Astrocyte of the cerebellum (primary cell): ENCODE results near the gene TMCO4.

Experiments used
- DNase-seq: peaks from one replicate; pipeline ENCODE4 v3.0.0-alpha.2; 2011; ENCODE audit warnings: low read depth
- H3K4me3 ChIP-seq: 2 replicates; pipeline ENCODE4 v1.5.1; 2011; ENCODE audit warnings: mild to moderate bottlenecking, low read depth, low read length, moderate library complexity
- CTCF ChIP-seq: IDR thresholded peaks from 2 replicates; pipeline ENCODE4 v1.5.1; 2012; ENCODE audit warnings: low read length, low read depth, moderate library complexity, mild to moderate bottlenecking; ENCODE audit errors: missing control alignments
- in situ Hi-C: cut with HindIII; loops from 2 replicates; pipeline ENCODE4 v1.10.0; 2017; ENCODE audit warnings: low sequenced_read_pairs

Gene TMCO4

DNA sequence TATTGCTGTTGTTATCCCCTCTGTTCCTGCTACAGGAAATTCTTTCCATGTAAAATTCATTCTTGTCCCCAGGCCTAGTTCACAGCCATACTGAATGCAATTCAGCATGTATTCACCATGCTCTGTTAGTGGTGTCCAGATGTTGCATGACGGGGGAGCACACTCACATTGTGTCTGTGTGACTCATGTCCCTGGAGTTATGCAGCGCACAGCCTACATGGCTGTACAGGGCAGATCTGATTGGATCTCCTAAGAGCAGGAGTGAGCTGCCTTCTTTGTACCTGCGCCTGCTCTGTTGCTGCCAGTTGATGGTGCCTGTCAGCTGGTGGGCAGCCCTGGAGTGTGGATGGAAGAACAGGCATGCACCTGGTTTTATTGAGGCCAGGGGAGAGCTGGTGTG lies 117.5 kb downstream of the TMCO4 start:
- DNase-seq, result peak; percentile 37
- TF ChIP-seq CTCF, result no peak
- in situ Hi-C loops, result no loop called here
- no peak overlapping the region for H3K4me3 ChIP-seq

- no peak overlapping the region for H3K4me3 ChIP-seq
- in situ Hi-C loops, result no loop called here
- DNase-seq, result no peak
These were observed 119.1 kb downstream of the TMCO4 start for GRCh38 chr1:19680644-19681043.

GRCh38 chr1:19679691-19680090 lies 120.0 kb downstream of the TMCO4 start:
- TF ChIP-seq CTCF, result no peak
- H3K4me3 ChIP-seq, result no peak overlapping the region
- DNase-seq, result no peak
- in situ Hi-C loops, result no loop called here

More at GRCh38 chr1:19680644-19681043, 119.1 kb downstream of the TMCO4 start:
- TF ChIP-seq CTCF, result no peak

DNA sequence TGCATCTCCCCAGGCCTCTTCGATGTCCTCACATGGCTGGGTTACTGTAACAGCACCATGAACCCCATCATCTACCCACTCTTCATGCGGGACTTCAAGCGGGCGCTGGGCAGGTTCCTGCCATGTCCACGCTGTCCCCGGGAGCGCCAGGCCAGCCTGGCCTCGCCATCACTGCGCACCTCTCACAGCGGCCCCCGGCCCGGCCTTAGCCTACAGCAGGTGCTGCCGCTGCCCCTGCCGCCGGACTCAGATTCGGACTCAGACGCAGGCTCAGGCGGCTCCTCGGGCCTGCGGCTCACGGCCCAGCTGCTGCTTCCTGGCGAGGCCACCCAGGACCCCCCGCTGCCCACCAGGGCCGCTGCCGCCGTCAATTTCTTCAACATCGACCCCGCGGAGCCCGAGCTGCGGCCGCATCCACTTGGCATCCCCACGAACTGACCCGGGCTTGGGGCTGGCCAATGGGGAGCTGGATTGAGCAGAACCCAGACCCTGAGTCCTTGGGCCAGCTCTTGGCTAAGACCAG lies 120.7 kb downstream of the TMCO4 start:
- in situ Hi-C loops, result no loop called here
- DNase-seq, result no peak
- TF ChIP-seq CTCF, result no peak
- no peak overlapping the region for H3K4me3 ChIP-seq

DNA sequence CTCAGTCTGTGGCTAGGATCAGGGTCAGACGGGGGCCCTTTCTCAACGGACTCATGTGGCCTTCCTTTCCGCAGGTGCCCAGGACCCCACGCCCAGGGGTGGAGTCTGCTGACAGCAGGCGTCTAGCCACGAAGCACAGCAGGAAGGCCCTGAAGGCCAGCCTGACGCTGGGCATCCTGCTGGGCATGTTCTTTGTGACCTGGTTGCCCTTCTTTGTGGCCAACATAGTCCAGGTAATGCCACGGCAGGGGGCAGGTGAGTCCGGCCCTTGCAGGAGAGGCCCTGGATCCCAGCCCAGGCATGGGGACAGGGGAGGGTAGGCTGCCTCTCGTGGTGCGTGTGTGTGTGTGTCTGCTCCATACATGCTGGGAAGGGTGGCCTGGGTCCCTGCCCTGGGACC lies 121.2 kb downstream of the TMCO4 start:
- DNase-seq, result no peak
- H3K4me3 ChIP-seq, result no peak overlapping the region
- TF ChIP-seq CTCF, result no peak
- in situ Hi-C loops, result no loop called here

DNA sequence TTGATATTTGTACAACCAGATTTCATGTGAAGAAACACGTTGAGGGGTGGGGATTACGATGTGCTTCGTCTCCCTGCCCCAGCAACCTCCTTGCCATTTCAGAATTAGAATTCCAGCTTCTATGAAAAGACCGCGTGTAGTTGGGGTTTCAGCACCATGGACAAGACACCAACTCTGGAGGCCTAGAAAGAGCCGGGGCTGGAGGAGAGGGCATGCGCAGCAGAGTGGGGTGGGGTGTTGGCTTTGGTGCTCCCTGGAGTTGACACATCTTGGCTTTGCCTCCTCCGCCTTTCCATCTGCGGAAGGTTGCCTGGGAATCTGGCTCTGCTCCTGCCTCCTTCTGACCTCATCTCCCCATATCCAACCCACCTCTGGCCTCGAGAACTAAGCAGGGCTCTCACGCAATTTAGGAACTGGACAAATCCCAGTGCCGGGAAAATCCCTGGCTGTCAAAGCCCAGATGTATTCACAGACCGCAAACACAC lies 123.2 kb downstream of the TMCO4 start:
- DNase-seq, result peak; percentile 38

More for the DNA sequence above, 123.2 kb downstream of the TMCO4 start:
- no peak overlapping the region for H3K4me3 ChIP-seq
- in situ Hi-C loops, result no loop called here
- no peak for TF ChIP-seq CTCF
